EH (cell line): ENCODE measurements around the gene TRAF3IP1.

Experiments used
- DNase-seq: peaks from one replicate; pipeline ENCODE4 v3.0.0-alpha.2; 2015; ENCODE audit warnings: low read depth

Gene TRAF3IP1

DNA sequence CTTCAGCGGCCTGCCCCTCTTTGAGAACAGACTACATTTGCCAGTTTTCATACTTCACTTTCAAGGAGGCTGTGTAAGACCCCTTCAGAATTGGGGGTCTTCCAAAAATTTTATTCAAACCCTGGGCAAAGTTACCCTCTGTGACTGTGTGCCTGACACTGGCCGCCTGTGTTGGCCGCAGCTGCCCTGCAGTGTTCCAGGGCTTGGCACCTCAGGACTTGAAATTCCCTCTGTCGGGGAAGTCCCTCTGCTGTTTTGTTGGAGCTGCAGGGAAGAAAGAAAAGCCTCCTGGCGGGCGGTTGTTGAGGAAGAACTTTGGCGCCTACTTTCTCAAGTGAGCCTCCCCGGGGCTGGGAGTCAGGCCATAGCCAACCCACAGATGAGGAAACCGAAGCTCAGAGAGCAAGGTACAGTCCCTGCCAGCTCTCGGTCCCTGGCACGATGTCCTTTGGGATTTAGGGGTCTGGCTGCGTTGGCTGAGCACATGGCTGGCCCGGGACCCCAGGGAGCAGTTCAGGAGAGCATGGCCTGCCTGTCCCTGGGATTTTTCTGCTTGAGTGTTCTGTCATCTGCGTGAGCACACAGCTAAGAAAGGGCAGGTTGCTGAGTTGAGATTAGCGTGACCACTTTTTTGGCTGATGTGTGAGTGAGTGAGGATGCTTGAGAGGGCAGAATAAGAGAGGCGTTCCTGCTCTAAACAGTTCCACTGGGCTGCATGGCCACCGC lies 88.5 kb downstream of the TRAF3IP1 start:
- no peak for DNase-seq

DNA sequence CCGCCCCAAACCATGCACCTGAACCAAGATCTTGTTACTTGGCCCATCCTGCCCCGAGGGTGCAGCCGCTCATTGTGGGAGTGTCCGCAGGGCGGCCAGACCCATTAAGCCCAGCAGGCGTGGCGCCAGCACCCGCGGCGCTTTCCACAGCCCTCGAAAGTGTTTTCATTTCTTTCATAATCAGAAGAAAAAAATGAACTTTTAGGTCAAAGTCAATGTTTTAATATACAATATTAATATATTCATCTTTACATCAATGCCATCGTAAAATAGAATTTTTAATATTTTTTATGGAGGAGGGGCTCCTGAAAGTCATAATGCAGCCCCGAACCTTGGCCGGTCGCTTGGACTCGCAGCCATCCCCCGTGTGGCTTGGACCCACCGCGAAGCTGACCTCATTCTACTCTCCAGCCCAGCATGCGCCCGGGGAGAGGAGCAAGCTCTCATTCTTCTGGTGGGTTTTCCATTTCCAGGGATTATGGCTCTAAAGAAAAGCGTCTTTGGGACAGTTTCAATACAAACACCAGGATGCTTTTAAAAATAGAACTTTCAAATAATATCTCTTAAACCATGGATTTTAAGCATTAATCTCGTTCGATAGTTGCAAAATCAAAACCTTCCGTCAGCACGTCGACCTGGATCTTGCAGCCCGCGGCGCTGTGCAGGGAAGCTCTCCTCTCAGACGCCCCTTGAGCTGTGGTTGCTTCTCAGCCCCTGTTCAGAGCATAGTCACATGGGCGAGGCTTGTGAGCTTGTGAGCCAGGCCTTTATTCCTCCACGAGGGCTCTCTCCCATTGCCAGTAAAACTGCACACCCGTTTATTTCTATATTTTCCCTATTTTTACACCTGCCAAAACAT lies 89.3 kb downstream of the TRAF3IP1 start:
- DNase-seq: no peak

DNA sequence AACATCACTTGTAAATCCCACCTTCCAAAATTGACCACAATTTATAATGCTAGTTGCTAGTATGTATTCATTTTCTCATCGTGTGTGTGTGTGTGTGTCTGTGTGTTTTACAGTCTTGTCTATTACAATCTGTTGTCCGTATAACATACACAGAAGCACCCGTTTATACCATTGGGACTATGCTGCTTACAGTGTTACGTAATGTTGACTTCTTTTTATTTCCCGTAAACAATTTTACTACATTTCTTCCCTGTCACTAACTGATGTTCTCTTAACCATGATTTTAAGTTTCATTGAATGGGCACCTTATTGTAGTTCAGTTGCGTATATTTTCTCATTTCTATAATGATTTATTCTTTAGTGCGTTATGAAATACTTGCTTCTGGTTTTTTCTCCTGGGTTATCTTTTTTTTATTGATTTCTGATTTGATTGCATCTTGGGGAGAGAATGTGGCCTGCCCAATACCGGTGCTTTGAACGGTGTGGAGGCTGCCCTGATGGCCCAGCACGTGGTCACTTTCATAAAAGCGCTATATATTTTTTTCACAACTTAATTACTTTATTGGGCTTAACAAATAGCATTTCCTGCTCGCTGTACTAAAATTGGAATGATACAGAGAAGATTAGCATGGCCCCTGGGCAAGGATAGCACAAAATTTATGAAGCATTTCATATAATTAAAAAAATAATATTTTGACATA lies 91.9 kb downstream of the TRAF3IP1 start:
- no peak for DNase-seq

DNA sequence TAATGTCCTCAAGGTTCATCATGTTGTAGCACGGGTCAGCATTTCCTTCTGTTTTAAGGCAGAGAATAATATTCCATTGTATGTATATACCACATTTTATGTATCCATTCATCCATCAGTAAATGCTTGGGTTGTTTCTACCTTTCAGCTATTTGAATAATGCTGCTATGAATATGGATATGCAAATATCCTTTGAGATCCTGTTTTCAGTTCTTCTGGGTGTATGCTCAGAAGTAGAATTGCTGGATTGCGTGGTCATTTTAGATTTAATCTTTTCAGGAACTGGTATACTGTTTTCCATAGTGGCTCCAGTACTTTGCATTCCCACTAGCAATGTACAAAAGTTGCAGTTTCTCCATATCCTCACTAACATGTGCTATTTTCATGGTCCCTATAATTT lies 93.0 kb downstream of the TRAF3IP1 start:
- no peak for DNase-seq

DNA sequence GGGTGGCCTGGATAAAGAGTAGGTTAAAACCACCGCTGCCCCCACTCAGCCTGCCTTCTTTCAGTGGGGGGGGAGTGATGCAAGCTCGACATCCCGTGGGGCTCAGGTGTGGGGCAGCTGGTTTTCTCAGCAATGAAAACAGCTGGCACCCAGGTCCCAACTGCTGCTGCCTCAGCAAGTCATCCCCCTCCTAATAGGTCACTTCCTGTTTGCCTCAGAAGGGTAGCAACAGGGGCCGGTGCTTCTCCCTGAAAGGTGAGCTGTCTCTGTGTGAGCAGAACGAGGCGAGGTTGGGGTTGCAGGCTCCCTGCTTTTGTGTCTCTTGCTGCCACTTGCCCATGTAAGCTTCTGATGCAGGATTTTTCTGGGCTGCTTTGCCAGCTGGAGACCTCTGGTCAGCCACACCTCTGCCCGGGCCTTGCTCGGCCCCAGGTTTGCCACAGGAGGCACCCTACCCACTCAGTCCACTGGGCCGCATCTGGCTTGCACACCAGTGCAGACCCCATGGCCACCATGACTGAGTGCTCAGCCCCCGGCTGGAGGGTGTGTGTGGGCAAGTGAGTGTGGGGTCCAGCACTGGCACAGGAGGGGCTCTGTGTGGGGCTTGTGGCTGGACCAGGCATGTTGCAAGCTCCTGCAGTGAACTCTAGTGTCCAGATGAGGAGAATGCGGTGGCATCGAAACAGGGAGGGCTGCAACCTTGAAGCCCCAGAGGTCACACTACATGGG lies 94.9 kb downstream of the TRAF3IP1 start:
- no peak for DNase-seq

DNA sequence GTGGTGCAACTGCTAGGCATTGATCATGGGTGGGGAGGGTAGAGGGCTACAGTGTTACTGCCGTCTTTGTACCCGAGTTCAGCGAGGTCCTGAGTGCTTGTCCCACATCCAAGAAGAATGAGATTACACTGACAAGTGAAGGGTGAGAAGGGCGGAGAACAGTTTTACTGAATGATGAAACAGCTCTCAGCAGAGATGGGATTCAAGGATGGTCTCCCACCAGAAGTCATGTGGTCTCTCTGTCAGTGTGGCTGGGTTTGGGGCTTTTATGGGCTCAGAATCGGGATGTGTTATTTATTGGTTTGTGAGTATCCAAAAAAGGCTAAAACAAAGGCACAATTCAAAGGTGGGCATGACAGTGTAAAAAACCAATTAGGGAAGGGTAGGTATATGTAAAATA lies 95.6 kb downstream of the TRAF3IP1 start:
- DNase-seq: no peak

DNA sequence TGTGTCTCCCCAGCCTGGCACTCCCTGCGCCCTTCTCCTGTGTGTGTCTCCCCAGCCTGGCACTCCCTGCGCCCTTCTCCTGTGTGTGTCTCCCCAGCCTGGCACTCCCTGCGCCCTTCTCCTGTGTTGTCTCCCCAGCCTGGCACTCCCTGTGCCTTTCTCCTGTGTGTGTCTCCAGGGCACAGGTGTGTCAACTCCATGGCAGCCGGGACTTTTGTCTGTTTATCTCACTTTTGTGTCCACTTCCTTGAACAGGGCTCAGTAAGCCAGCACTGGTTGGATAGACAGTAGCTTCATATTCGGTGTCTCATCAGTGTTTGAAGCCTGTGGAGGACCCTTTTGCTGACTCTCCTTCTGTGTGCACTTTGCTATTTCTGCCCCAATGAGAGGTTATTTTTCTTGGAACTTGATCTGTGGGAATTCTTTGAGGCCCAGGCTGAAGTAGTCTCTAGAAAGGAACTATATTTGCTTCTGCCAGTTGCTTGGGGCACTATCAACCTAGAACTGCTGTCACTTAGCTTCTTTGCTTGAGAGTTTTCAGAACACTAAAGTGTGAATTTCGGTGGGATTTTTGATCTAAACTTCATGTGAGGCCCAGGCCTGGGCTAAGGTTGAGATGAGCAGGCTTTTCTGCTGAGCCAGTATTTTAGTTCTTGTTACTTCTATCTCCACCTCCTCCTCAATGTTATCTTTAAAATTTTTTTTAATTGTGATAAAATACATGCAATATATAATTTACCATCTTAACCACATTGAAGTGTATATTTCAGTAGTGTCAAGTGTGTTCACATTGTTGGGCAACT lies 98.1 kb downstream of the TRAF3IP1 start:
- DNase-seq: peak; percentile 72

DNA sequence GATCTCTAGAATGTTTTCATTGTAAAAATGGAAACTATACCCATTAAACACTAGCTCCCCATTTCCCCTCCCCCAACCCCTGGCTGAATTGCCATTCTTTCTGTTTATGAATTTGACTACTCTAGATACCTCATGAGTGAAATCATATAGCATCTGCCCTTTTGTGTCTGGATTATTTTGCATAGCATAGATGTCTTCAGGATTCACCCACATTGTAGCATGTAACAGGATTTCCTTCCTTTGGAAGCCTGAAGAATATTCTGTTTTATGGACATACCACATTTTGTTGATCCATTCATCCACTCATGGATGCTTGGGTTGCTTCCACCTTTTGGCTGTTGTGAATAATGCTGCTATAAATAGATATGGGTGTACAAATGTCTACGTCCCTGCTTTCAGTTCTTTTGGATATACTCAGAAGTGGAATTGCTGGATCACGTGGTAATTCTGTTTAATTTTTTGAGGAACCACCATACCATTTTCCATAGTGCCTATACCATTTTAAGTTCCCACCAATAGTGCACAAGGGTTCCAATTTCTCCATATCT lies 98.8 kb downstream of the TRAF3IP1 start:
- DNase-seq: peak; percentile 71

DNA sequence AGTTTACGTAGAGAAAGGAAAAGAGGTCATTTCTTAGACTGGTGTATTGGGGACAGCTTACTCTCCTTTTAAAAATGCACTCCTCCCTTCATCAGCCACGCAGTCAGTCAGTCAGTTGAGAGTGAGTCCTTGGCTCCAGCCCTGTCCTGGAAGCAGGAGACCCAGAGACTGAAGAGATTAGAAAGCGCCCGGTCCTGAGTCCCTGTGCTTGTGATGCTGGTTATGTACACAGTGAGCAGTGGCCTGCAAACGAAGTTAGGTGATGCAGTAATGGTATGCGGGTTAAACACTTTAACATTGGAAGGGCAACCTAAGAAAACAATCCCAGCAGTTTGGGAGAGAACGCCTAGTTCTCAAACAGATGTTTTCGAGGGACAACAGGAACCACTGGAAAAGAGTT lies 100.1 kb downstream of the TRAF3IP1 start:
- DNase-seq: peak; percentile 35

DNA sequence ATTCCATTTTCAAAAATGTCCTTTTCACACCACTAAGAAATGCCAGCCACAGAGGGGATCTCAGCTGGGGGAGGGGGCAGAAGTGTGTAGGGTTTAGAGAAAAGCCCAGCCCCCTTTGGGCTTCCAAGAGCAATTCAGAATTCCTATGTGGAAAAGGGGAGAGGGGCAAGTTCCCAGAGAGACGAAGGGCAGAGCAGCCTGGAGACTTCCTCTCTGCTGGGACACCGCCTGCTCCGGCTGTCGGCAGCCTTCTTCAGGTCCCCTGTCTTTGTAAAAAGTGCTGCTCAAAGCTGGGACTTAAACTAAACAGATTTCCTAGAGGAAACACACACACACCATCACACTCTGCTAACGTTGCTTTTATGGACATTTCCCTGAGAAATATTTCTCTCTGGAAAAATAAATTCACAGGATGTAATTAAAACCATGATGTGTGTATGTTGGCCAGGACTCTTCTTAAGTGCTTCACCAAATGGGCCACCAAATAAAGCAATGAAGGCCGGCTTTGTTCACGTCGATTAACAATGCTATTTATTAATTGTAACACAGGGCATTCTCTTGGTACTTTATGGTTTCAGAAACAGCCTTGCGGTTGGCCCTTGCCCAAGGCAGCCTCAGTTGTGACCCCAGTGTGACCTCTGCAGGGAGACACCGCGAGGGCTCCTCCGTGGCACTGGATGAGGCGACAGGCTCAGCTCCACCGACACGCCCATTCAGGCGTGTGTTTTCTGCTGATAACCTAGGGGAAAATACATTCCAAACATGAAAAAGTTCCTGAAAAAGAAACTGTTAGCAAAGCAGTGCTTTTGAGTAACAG lies 100.8 kb downstream of the TRAF3IP1 start:
- peak; percentile 76 for DNase-seq

DNA sequence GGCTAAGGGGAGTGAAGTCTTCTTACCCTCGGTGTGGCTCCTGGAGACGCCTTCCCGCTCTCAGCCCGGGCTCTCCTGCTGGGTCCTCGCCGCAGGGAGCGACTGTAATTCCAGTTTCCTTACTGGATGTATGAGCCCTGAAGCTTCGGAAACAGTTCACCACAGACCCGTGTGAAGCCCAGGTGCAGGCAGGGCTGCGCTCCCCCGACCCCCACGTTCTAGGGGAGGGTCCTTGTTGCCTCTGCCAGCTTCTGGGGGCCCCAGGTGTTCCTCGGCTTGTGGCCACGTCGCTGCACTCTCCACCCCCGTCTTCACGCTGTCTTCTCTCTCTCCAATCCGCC lies 101.3 kb downstream of the TRAF3IP1 start:
- DNase-seq: no peak

DNA sequence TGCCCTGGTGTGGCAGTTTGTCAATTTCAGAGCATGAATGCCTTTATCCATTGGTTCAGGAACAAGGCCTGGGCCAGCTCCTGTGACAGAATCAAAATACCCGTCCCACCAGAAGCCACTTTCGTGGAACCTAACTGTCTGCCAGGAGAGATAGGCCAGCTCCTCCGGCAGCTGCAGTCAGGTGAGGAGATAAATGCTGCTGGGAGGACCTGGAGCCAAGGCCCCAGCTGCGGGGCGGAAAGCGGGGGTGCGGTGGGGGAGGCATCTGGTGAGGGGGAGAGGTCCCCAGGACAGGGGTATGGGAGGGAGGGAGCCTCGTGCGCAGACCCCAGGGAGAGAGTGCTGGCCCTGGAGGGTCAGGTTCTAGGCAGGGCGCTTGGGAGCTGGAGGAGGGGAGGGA lies 102.0 kb downstream of the TRAF3IP1 start:
- no peak for DNase-seq

DNA sequence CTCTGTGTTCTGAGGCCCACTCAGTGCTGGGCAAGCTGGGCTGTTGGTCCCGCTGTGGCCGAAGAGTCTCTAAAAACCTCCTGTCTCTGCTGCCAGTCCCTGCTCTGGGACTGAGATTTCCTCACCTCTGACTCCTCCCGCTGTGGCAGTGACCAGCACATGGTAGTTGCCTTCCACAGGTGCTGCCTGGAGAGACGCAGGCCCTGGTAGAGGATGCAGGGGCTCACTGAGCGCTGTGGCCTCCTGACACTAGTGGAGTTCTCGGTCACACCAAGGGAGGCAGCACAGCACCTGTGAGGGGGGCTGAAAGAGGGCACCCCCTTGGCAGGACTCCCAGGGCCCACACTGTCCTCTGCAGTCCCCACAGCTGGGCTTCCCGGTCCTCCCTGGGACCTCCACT lies 102.6 kb downstream of the TRAF3IP1 start:
- DNase-seq: no peak

DNA sequence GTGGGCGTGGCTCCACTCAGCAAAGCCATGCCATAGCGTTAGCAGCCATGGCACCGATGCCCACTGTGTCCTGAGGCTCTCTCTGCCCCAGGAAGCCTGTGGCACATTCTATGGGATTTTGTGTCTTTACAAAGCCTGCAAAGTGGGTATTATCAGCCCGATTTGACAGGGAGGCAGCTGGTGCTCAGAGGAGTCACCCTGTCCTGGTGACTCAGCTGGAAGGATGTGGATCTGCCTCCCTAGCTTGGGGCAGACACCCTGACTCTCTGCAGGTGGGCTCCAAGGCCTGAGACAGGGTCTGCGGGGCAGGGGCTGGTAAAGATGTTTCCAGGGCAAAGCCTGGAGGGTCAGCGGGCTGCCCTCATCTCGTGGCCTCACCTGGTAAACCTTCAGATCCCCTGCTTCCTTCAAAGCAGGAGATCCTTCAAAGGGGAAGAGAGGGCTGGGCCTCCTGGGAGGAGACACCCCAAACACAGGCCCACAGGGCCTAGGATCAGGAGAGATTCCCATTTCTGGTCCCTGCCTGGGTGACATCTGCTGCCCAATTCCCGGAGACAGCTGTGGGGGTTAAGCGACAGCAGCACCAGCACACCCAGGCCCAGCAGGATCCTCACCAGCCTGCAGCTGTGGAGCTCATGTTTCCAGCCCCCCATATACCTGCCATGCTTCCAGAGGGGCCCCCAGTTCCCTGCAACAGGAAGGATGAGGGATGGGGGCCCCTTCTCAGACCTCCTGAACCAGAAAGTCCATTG lies 103.4 kb downstream of the TRAF3IP1 start:
- DNase-seq: peak; percentile 58

DNA sequence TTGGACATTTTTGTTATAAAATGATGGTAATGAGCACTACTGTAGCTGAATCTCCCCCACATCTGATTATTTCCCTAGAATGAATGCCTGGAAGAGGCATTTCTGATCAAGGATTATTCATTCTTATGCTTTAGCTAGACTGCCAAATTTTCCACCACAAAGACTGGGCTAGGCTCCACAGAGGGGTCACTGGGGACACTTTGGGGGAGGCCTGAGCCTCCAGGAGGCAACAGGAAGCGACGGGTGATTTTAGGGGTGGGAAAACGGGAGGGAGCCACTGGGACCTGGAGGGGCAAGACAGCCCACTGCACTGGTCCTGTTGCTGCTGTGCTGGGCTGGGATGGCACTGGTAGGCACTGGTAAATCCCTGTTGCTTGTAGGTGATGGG lies 104.0 kb downstream of the TRAF3IP1 start:
- DNase-seq: peak; percentile 39

DNA sequence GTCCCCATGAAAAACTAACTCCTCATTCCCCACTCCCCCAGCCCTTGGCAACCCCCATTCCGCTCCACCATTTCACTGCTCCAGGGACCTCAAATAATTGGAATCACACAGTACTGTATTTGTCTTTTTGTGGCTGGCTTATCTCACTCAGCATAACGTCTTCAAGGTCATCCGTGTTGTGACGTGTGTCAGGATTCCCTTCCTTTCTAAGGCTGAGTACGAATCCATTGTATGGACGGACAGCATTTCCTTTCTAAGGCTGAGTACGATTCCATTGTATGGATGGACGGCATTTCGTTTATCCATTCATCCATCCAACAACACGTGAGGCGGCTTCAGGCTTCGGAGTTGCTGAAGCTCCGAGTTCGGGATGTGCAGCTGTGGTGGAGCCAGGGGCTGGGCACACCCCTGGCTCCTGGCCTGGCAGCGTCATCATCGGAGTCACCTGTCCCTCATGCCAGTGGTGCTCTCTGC lies 105.2 kb downstream of the TRAF3IP1 start:
- DNase-seq: no peak

DNA sequence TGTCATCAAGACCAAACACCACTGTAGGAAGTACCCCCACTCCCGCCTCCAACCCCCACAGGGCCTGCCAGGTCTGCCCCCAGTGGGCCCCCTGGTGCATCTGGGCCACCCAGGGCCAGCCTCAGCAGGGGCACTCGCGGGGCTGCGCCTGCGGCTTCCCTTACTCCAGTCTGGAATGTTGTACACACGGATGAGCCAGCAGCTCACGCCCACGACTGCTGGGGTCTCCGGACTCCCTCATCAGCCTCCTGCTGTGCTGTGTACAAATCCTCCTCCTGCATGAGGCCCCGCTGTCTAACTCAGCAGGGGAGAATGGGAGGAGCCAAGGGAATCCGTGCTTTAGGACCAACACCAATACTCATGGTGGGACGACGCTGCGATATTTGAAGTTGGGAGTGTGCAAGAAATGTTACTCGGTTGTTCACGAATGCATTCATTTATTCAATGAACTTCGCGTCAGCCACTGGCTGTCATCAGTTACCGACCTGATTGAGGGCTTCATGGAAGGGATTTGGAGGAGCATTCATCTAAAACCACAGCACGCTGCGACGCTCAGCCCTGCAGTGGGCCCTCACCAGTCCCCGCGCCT lies 105.8 kb downstream of the TRAF3IP1 start:
- peak; percentile 82 for DNase-seq

DNA sequence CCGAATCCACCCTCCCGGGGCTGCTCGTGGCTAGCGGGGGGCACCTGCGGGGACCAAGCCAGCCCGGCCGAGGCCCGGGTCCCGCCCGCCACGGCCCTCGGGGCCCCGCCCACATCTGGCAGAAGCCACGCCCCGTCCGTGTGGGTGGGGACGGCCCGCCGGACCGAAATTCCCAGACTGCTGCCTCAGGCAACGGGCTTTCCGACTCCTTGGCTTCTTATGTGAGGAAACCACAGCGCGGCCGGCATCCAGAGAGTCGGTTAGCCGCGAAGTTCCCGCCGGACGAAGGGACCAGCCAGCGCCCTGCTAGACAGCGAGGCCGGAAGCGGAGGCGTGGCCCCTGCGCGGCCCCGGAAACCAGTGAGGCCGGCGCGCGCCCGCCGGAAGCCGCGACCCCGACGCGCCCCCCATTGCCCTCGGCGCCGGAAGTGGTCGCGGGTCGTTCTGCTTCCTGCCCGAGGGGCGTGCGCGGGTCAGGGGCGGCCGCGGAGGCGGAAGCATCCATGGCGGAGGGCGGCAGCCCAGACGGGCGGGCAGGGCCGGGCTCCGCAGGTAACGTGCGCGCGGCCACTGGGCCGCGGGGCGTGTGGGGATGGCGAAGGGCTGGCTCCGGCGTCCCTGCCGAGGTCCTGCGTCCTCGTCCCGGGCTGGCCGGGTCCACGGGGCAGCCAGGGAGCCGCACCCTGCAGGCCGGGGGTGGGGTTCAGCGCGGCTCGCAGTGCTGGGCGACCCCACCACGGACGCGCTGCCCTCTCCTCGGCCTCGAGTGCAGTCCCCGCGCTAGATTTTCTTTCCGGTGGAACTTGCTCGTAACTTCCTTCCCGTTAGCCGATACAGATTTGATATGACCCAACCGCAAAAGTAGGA lies 106.5 kb downstream of the TRAF3IP1 start, which contains the start of gene ASB1:
Gene ASB1, plus strand, starts transcription at position 360 of the 867 bp plus-strand sequence. Its CDS starts 144 bp downstream, at position 504.
- peak; percentile 92 for DNase-seq
